Mammary epithelial cell (primary cell): ENCODE measurements around the gene ZNF292.

Source experiments
- EZH2 ChIP-seq: IDR thresholded peaks from 2 replicates; pipeline ENCODE4 v1.6.1; 2012; ENCODE audit warnings: low read length, inconsistent platforms, borderline replicate concordance
- TF ChIP-seq, protein P1 (sequence below), 2 donors: IDR thresholded peaks in 1 of 2; conservative IDR thresholded peaks in 1 of 2; 2 replicates each; pipeline ENCODE4 v1.5.1; 2011 to 2012; ENCODE audit warnings: inconsistent platforms in 2 of 2, low read length in 2 of 2, mild to moderate bottlenecking in 2 of 2, control low read depth in 1 of 2, low read depth in 1 of 2; ENCODE audit not compliant: insufficient read depth in 1 of 2; ENCODE audit errors: extremely low read depth in 1 of 2

DNA sequence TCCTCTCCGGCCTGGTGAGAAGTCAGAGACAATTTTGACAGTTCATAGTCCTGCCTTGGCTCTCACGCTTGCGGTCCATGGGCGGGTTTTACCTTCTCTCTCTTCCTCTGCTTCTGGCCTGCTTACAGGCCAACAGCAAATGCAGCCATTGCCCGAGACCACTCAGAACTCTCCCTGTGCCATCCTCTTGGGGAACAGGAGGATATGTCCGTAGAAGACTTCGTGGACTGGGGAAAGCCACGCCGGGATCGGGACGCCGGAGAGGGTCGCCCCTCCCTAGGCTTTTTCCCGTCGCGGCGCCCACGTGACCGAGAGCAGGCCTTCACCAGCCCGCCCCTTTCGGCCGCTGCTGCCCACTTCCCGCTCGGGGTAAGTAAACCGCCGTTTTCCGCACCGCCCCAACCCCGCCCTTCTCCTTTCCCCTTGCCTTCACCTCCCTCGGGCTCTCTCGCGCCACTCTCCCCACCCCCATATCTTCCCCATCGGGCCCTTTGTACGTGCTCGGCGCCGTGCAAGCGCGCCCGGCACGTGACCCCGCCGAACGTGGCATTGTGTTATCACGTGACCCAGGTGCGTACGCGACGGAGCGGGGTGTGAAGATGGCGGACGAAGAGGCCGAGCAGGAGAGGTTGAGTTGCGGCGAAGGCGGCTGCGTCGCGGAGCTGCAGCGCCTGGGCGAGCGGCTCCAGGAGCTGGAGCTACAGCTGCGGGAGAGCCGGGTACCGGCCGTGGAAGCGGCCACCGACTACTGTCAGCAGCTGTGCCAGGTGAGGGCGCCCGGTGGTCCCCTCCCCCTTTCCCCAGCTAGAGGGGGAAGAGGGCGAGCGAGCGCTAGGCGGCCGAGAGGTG lies at the start of gene ZNF292:
- TF ChIP-seq, protein P1, sequence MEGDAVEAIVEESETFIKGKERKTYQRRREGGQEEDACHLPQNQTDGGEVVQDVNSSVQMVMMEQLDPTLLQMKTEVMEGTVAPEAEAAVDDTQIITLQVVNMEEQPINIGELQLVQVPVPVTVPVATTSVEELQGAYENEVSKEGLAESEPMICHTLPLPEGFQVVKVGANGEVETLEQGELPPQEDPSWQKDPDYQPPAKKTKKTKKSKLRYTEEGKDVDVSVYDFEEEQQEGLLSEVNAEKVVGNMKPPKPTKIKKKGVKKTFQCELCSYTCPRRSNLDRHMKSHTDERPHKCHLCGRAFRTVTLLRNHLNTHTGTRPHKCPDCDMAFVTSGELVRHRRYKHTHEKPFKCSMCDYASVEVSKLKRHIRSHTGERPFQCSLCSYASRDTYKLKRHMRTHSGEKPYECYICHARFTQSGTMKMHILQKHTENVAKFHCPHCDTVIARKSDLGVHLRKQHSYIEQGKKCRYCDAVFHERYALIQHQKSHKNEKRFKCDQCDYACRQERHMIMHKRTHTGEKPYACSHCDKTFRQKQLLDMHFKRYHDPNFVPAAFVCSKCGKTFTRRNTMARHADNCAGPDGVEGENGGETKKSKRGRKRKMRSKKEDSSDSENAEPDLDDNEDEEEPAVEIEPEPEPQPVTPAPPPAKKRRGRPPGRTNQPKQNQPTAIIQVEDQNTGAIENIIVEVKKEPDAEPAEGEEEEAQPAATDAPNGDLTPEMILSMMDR (conservative IDR thresholded peaks at IDR 0.05 in 1 of 2, IDR thresholded peaks at IDR 0.05 in 1 of 2; ENCODE audit: extremely low read depth in 1 of 2, insufficient read depth in 1 of 2, low read depth in 1 of 2, low read length in 2 of 2): no peak
- no peak for TF ChIP-seq EZH2
